Measurements from ENCODE around the gene RIOK2.

- TF ChIP-seq POLR2A (IDR thresholded peaks at IDR 0.05; ENCODE audit: low read depth, low read length) (no peak), TAF1 (IDR thresholded peaks at IDR 0.05; ENCODE audit: low read depth, low read length) (no peak)
Measured at GRCh38 chr5:97165726-97166125, 17.3 kb downstream of the RIOK2 start.
